ENCODE measurements around the gene SH3D19.
"Not testable (repeated sequence)": the region's sequence is repeated elsewhere in the genome, so short reads cannot be mapped to it uniquely, and the experiment has no call there.

DNA sequence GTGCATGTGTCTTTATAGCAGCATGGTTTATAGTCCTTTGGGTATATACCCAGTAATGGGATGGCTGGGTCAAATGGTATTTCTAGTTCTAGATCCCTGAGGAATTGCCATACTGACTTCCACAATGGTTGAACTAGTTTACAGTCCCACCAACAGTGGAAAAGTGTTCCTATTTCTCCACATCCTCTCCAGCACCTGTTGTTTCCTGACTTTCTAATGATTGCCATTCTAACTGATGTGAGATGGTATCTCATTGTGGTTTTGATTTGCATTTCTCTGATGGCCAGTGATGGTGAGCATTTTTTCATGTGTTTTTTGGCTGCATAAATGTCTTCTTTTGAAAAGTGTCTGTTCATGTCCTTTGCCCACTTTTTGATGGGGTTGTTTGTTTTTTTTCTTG is 56.5 kb downstream of the SH3D19 start:
- TF ChIP-seq, protein P1, sequence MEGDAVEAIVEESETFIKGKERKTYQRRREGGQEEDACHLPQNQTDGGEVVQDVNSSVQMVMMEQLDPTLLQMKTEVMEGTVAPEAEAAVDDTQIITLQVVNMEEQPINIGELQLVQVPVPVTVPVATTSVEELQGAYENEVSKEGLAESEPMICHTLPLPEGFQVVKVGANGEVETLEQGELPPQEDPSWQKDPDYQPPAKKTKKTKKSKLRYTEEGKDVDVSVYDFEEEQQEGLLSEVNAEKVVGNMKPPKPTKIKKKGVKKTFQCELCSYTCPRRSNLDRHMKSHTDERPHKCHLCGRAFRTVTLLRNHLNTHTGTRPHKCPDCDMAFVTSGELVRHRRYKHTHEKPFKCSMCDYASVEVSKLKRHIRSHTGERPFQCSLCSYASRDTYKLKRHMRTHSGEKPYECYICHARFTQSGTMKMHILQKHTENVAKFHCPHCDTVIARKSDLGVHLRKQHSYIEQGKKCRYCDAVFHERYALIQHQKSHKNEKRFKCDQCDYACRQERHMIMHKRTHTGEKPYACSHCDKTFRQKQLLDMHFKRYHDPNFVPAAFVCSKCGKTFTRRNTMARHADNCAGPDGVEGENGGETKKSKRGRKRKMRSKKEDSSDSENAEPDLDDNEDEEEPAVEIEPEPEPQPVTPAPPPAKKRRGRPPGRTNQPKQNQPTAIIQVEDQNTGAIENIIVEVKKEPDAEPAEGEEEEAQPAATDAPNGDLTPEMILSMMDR (IDR thresholded peaks at IDR 0.05; ENCODE audit: insufficient read depth, low read length, poor library complexity, severe bottlenecking) = not testable (repeated sequence)
- not testable (repeated sequence) for TF ChIP-seq EZH2phosphoT487 (conservative IDR thresholded peaks at IDR 0.05; ENCODE audit: low read length)
